RWPE2 (cell line): ENCODE measurements around the gene NPBWR2.

ENCODE experiments used
- ATAC-seq: fragments of 200-7000 bp; cut with Tn5 transposase; 3 replicates; pipeline ENCODE4 v1.9.1; 2021; ENCODE audit warnings: low read depth
- DNase-seq: peaks from one replicate; pipeline ENCODE4 v3.0.0-alpha.2; 2020; ENCODE audit warnings: low spot score
- H3K27ac ChIP-seq: fragments of 450-650 bp; 2 replicates; pipeline ENCODE4 v1.5.1; 2017; ENCODE audit warnings: mild to moderate bottlenecking; ENCODE audit not compliant: poor library complexity, severe bottlenecking
- H3K27me3 ChIP-seq: fragments of 250-450 bp; sonication (Bioruptor Pico); 2 replicates; pipeline ENCODE4 v1.5.1; 2021; ENCODE audit warnings: mild to moderate bottlenecking, moderate library complexity; ENCODE audit not compliant: insufficient read depth, poor library complexity, severe bottlenecking
- H3K36me3 ChIP-seq: fragments of 250-450 bp; sonication (Bioruptor Pico); 2 replicates; pipeline ENCODE4 v1.5.1; 2020; ENCODE audit warnings: low read depth, mild to moderate bottlenecking, moderate library complexity
- H3K4me1 ChIP-seq: fragments of 250-450 bp; sonication (Bioruptor Pico); 2 replicates; pipeline ENCODE4 v1.5.1; 2021; ENCODE audit warnings: mild to moderate bottlenecking, moderate library complexity; ENCODE audit not compliant: insufficient read depth, poor library complexity, severe bottlenecking
- H3K4me3 ChIP-seq: fragments of 250-450 bp; sonication (Bioruptor Pico); 2 replicates; pipeline ENCODE4 v1.5.1; 2021; ENCODE audit warnings: mild to moderate bottlenecking, moderate library complexity; ENCODE audit not compliant: severe bottlenecking
- H3K9me3 ChIP-seq: fragments of 250-450 bp; sonication (Bioruptor Pico); 2 replicates; pipeline ENCODE4 v1.5.1; 2021; ENCODE audit warnings: mild to moderate bottlenecking, moderate library complexity; ENCODE audit not compliant: severe bottlenecking
- CTCF ChIP-seq: fragments of 450-650 bp; IDR thresholded peaks from one replicate; pipeline ENCODE4 v1.5.1; 2017; ENCODE audit warnings: mild to moderate bottlenecking, moderate library complexity; ENCODE audit not compliant: poor library complexity, severe bottlenecking

Gene NPBWR2

GRCh38 chr20:64080013-64080812 is 27.2 kb downstream of the NPBWR2 start, which contains the start of gene OPRL1:
Gene OPRL1, plus strand, starts transcription at chr20:64080082. Its CDS starts 12,639 bp downstream, at chr20:64092721.
- Histone ChIP-seq H3K36me3 (no peaks in the 10 kb centered on the region), H3K9me3 (no peaks in the 10 kb centered on the region), H3K27me3 (peaks cover 19% of the 10 kb centered on the region), H3K4me3 (peak within 1 kb of the TSS; percentile 85), H3K4me1 (peaks cover 10% of the 10 kb centered on the region), H3K27ac (peak within 1 kb of the TSS; percentile 38)
- no peak for TF ChIP-seq CTCF
- peak; percentile 6 for ATAC-seq
- DNase-seq = no peak

DNA sequence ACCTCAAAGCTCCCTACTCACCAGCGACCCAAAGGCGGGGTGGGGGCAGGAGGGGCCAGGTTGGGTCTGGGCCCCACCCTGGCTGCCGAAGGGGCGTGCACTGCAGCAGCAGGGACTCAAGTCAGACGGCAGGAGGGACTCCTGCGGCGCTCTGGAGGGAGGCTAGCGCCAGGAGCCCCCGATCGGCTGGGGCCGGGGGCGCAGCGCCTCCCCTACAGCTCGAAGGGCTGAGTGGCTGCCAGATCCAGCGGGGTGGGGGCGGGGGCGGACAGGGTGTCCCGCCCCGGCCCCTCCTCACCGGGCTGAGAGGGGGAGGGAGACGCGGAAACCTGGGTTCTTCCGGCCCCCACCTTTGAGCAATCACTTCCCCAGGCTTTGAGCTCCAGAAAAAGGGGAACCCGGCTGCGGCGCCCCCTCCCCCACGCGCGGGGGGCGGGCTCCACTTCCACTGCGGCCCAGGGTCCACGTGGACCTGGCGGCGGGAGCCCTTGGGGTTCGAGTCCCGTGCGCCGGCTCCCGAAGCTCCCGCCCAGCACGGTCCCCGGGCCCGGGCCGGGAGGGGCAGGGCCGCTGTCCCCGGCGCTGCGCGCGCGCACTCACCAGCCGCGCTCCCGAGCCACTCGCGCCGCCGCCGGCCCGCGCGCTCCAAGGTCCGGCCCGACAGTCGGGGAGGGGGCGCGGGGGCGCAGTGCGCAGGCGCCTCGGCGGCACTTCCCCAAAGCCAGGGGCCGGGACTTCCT is 27.9 kb downstream of the NPBWR2 start, which contains the start of gene RGS19:
TSS of gene RGS19 (minus strand) at position 246 of the 740 bp plus-strand sequence. CDS start 2,632 bp downstream, outside the sequence.
- H3K27me3 ChIP-seq = peaks cover 11% of the 10 kb centered on the region
- no peaks in the 10 kb centered on the region for H3K9me3 ChIP-seq
- peaks cover 10% of the 10 kb centered on the region for H3K4me1 ChIP-seq
- peak within 1 kb of the TSS; percentile 38 for H3K27ac ChIP-seq
- ATAC-seq (peak; percentile 47), DNase-seq (no peak)
- H3K36me3 ChIP-seq = no peaks in the 10 kb centered on the region
- H3K4me3 ChIP-seq = peak within 1 kb of the TSS; percentile 85
- TF ChIP-seq CTCF = peak; percentile 6

GRCh38 chr20:64078934-64079272 is 28.5 kb downstream of the NPBWR2 start:
- Histone ChIP-seq H3K27me3 (peaks cover 6% of the 10 kb centered on the region), H3K4me1 (peaks cover 10% of the 10 kb centered on the region), H3K4me3 (peak overlapping the region; percentile 85), H3K9me3 (no peaks in the 10 kb centered on the region), H3K27ac (peak overlapping the region; percentile 38), H3K36me3 (no peaks in the 10 kb centered on the region)
- DNase-seq (no peak), ATAC-seq (no peak)
- no peak for TF ChIP-seq CTCF

GRCh38 chr20:64077876-64078551 is 29.4 kb downstream of the NPBWR2 start:
- Histone ChIP-seq H3K4me1 (peaks cover 10% of the 10 kb centered on the region), H3K9me3 (no peaks in the 10 kb centered on the region), H3K4me3 (peak overlapping the region; percentile 85), H3K27me3 (peaks cover under 1% of the 10 kb centered on the region), H3K27ac (no peak overlapping the region), H3K36me3 (no peaks in the 10 kb centered on the region)
- TF ChIP-seq CTCF = no peak
- no peak for ATAC-seq
- DNase-seq = no peak
